Skeletal muscle satellite cell (primary cell): ENCODE results near the gene BAZ1A.
"Not testable (repeated sequence)": the region's sequence is repeated elsewhere in the genome, so short reads cannot be mapped to it uniquely, and the experiment has no call there.

Experiments used
- H3K27me3 ChIP-seq: 2 replicates; pipeline ENCODE4 v1.7.0; 2013; ENCODE audit warnings: low read length; ENCODE audit not compliant: control insufficient read depth, insufficient read depth
- H3K36me3 ChIP-seq: 2 replicates; pipeline ENCODE4 v1.7.0; 2013; ENCODE audit warnings: mild to moderate bottlenecking, control low read depth, low read length; ENCODE audit not compliant: insufficient read depth
- H3K4me1 ChIP-seq: 2 replicates; pipeline ENCODE4 v1.7.0; 2013; ENCODE audit warnings: low read length; ENCODE audit not compliant: control insufficient read depth, insufficient read depth
- H3K4me2 ChIP-seq: 2 replicates; pipeline ENCODE4 v1.7.0; 2013; ENCODE audit warnings: mild to moderate bottlenecking, low read length
- H3K4me3 ChIP-seq: 2 replicates; pipeline ENCODE4 v1.7.0; 2013; ENCODE audit warnings: low read length
- H3K9ac ChIP-seq: 2 replicates; pipeline ENCODE4 v1.7.0; 2013; ENCODE audit warnings: mild to moderate bottlenecking, low read depth, low read length, moderate library complexity
- H3K9me3 ChIP-seq: replicated peaks from 2 replicates; pipeline ENCODE4 v1.7.0; 2013; ENCODE audit warnings: mild to moderate bottlenecking, control low read depth, low read length

Gene BAZ1A

GRCh38 chr14:34804933-34805332 lies 70.2 kb downstream of the BAZ1A start:
- Histone ChIP-seq H3K4me2 (no peak overlapping the region), H3K36me3 (peaks cover 39% of the 10 kb centered on the region), H3K4me1 (no peaks in the 10 kb centered on the region), H3K9me3 (no peaks in the 10 kb centered on the region), H3K9ac (no peak overlapping the region), H3K27me3 (no peaks in the 10 kb centered on the region), H3K4me3 (no peak overlapping the region)

- peaks cover 44% of the 10 kb centered on the region for H3K36me3 ChIP-seq
- H3K27me3 ChIP-seq, result not testable (repeated sequence)
Observed at GRCh38 chr14:34798861-34799260, 76.3 kb downstream of the BAZ1A start.

GRCh38 chr14:34797747-34798583 lies 77.2 kb downstream of the BAZ1A start:
- no peaks in the 10 kb centered on the region for H3K9me3 ChIP-seq
- peaks cover 16% of the 10 kb centered on the region for H3K4me1 ChIP-seq
- peaks cover 46% of the 10 kb centered on the region for H3K36me3 ChIP-seq
- H3K9ac ChIP-seq, result no peak overlapping the region
- no peak overlapping the region for H3K4me3 ChIP-seq
- no peaks in the 10 kb centered on the region for H3K27me3 ChIP-seq
- no peak overlapping the region for H3K4me2 ChIP-seq

More at GRCh38 chr14:34798861-34799260, 76.3 kb downstream of the BAZ1A start:
- not testable (repeated sequence) for H3K9me3 ChIP-seq, H3K9ac ChIP-seq, H3K4me2 ChIP-seq, H3K4me3 ChIP-seq
- H3K4me1 ChIP-seq, result peaks cover 16% of the 10 kb centered on the region

- Histone ChIP-seq H3K36me3 (peaks cover 44% of the 10 kb centered on the region), H3K9ac (no peak overlapping the region), H3K27me3 (no peaks in the 10 kb centered on the region), H3K9me3 (no peaks in the 10 kb centered on the region), H3K4me2 (no peak overlapping the region), H3K4me3 (no peak overlapping the region), H3K4me1 (peaks cover 16% of the 10 kb centered on the region)
Observed at GRCh38 chr14:34796902-34797301, 78.3 kb downstream of the BAZ1A start.

- Histone ChIP-seq H3K4me3 (no peak overlapping the region), H3K9ac (no peak overlapping the region), H3K36me3 (peaks cover 42% of the 10 kb centered on the region), H3K9me3 (no peaks in the 10 kb centered on the region), H3K27me3 (no peaks in the 10 kb centered on the region), H3K4me2 (no peak overlapping the region), H3K4me1 (peaks cover 16% of the 10 kb centered on the region)
Observed at GRCh38 chr14:34794941-34795340, 80.2 kb downstream of the BAZ1A start.

GRCh38 chr14:34794217-34794616 lies 80.9 kb downstream of the BAZ1A start:
- Histone ChIP-seq H3K4me1 (peaks cover 16% of the 10 kb centered on the region), H3K9me3 (no peaks in the 10 kb centered on the region), H3K27me3 (no peaks in the 10 kb centered on the region), H3K4me2 (no peak overlapping the region), H3K9ac (no peak overlapping the region), H3K36me3 (peaks cover 35% of the 10 kb centered on the region), H3K4me3 (no peak overlapping the region)

GRCh38 chr14:34792598-34792997 lies 82.6 kb downstream of the BAZ1A start:
- peaks cover 35% of the 10 kb centered on the region for H3K36me3 ChIP-seq
- peaks cover 16% of the 10 kb centered on the region for H3K4me1 ChIP-seq
- no peak overlapping the region for H3K9ac ChIP-seq
- H3K9me3 ChIP-seq, result no peaks in the 10 kb centered on the region
- H3K27me3 ChIP-seq, result no peaks in the 10 kb centered on the region
- H3K4me3 ChIP-seq, result no peak overlapping the region
- no peak overlapping the region for H3K4me2 ChIP-seq

- Histone ChIP-seq H3K36me3 (peaks cover 38% of the 10 kb centered on the region), H3K9me3 (no peaks in the 10 kb centered on the region), H3K27me3 (no peaks in the 10 kb centered on the region), H3K9ac (no peak overlapping the region), H3K4me3 (no peak overlapping the region), H3K4me1 (peaks cover 18% of the 10 kb centered on the region), H3K4me2 (no peak overlapping the region)
Observed at GRCh38 chr14:34785223-34786006, 89.7 kb downstream of the BAZ1A start.

- Histone ChIP-seq H3K36me3 (peaks cover 39% of the 10 kb centered on the region), H3K4me2 (no peak overlapping the region), H3K9ac (no peak overlapping the region), H3K9me3 (no peaks in the 10 kb centered on the region), H3K4me3 (no peak overlapping the region), H3K27me3 (no peaks in the 10 kb centered on the region), H3K4me1 (peaks cover 24% of the 10 kb centered on the region)
Observed at GRCh38 chr14:34782031-34782430, 93.1 kb downstream of the BAZ1A start.

- Histone ChIP-seq H3K4me2 (peak overlapping the region; percentile 25), H3K4me3 (no peak overlapping the region), H3K9me3 (no peaks in the 10 kb centered on the region), H3K36me3 (peaks cover 40% of the 10 kb centered on the region), H3K4me1 (peaks cover 24% of the 10 kb centered on the region), H3K27me3 (no peaks in the 10 kb centered on the region), H3K9ac (peak overlapping the region; percentile 10)
Observed at GRCh38 chr14:34781242-34781641, 93.9 kb downstream of the BAZ1A start.

GRCh38 chr14:34780646-34781045 lies 94.5 kb downstream of the BAZ1A start:
- H3K4me1 ChIP-seq, result peaks cover 24% of the 10 kb centered on the region
- H3K9ac ChIP-seq, result peak overlapping the region; percentile 10
- H3K27me3 ChIP-seq, result no peaks in the 10 kb centered on the region
- H3K36me3 ChIP-seq, result peaks cover 44% of the 10 kb centered on the region
- no peak overlapping the region for H3K4me3 ChIP-seq
- H3K9me3 ChIP-seq, result no peaks in the 10 kb centered on the region
- H3K4me2 ChIP-seq, result peak overlapping the region; percentile 13
